HepG2 (cell line): Measurements from ENCODE around the gene ENKUR. TPM values are rescaled to one million over a fixed set of nuclear protein-coding genes. Genes with fewer than 3 reads are reported as not detected.

Experiments
- AGO1 ChIP-seq: fragments of 200-400 bp; formaldehyde crosslinking; IDR thresholded peaks from 2 replicates; pipeline ENCODE4 v1.6.1; 2017; ENCODE audit warnings: mild to moderate bottlenecking, low read depth, low read length, moderate library complexity; ENCODE audit not compliant: poor library complexity, severe bottlenecking
- AKAP8 ChIP-seq: sonication (generic); formaldehyde crosslinking; IDR thresholded peaks from 2 replicates; pipeline ENCODE4 v1.5.1; 2020; ENCODE audit warnings: mild to moderate bottlenecking, missing genetic modification reagents
- ARID2 ChIP-seq: sonication (generic); formaldehyde crosslinking; IDR thresholded peaks from 2 replicates; pipeline ENCODE4 v1.8.1; 2022; ENCODE audit warnings: mild to moderate bottlenecking, missing genetic modification reagents, borderline replicate concordance
- ARNTL ChIP-seq: sonication (generic); formaldehyde crosslinking; IDR thresholded peaks from 2 replicates; pipeline ENCODE4 v1.4.0; 2020; ENCODE audit warnings: mild to moderate bottlenecking, missing genetic modification reagents
- CENPBD1 ChIP-seq: sonication (generic); formaldehyde crosslinking; IDR thresholded peaks from 2 replicates; pipeline ENCODE4 v1.8.0; 2022; ENCODE audit warnings: missing genetic modification reagents, low read depth, mild to moderate bottlenecking, borderline replicate concordance
- CHCHD3 ChIP-seq: sonication (generic); formaldehyde crosslinking; IDR thresholded peaks from 2 replicates; pipeline ENCODE4 v1.8.0; 2022; ENCODE audit warnings: mild to moderate bottlenecking, missing genetic modification reagents, moderate library complexity
- ELF3 ChIP-seq: IDR thresholded peaks from 2 replicates; pipeline ENCODE4 v1.6.1; 2016; ENCODE audit warnings: missing genetic modification reagents, missing compliant biosample characterization
- NFIB ChIP-seq: sonication (generic); formaldehyde crosslinking; IDR thresholded peaks from 2 replicates; pipeline ENCODE4 v1.9.0; 2021; ENCODE audit warnings: missing genetic modification reagents, mild to moderate bottlenecking, borderline replicate concordance
- NFYB ChIP-seq: sonication (generic); formaldehyde crosslinking; IDR thresholded peaks from 2 replicates; pipeline ENCODE4 v1.4.0; 2020; ENCODE audit warnings: missing genetic modification reagents
- NKX3-1 ChIP-seq: sonication (generic); formaldehyde crosslinking; IDR thresholded peaks from 2 replicates; pipeline ENCODE4 v1.5.0; 2020; ENCODE audit warnings: missing genetic modification reagents
- NR0B2 ChIP-seq: sonication (generic); formaldehyde crosslinking; IDR thresholded peaks from 2 replicates; pipeline ENCODE4 v1.4.0; 2020; ENCODE audit warnings: mild to moderate bottlenecking, missing genetic modification reagents
- RXRB ChIP-seq: IDR thresholded peaks from 2 replicates; pipeline ENCODE4 v1.6.1; 2016; ENCODE audit warnings: borderline replicate concordance, missing genetic modification reagents, missing compliant biosample characterization
- XRCC5 ChIP-seq: fragments of 200-400 bp; formaldehyde crosslinking; optimal IDR thresholded peaks from 2 replicates; pipeline ENCODE3; 2017; ENCODE audit warnings: mild to moderate bottlenecking, low read length
- ZBTB1 ChIP-seq: sonication (generic); formaldehyde crosslinking; IDR thresholded peaks from 2 replicates; pipeline ENCODE4 v1.4.0; 2020; ENCODE audit warnings: missing genetic modification reagents, borderline replicate concordance
- ZFP37 ChIP-seq: sonication (generic); formaldehyde crosslinking; IDR thresholded peaks from 2 replicates; pipeline ENCODE4 v1.4.0; 2020; ENCODE audit warnings: missing genetic modification reagents, borderline replicate concordance
- ZFY ChIP-seq: sonication (generic); formaldehyde crosslinking; IDR thresholded peaks from 2 replicates; pipeline ENCODE4 v1.4.0; 2020; ENCODE audit warnings: missing genetic modification reagents
- ZNF292 ChIP-seq: sonication (generic); formaldehyde crosslinking; IDR thresholded peaks from 2 replicates; pipeline ENCODE4 v1.8.1; 2022; ENCODE audit warnings: mild to moderate bottlenecking, low read depth, missing genetic modification reagents, borderline replicate concordance
- ZNF503 ChIP-seq: sonication (generic); formaldehyde crosslinking; IDR thresholded peaks from 2 replicates; pipeline ENCODE4 v1.4.0; 2020; ENCODE audit warnings: missing genetic modification reagents
- ZNF577 ChIP-seq: sonication (generic); formaldehyde crosslinking; IDR thresholded peaks from 2 replicates; pipeline ENCODE4 v1.4.0; 2020; ENCODE audit warnings: mild to moderate bottlenecking, low read depth, missing genetic modification reagents, borderline replicate concordance
- ZNF652 ChIP-seq: IDR thresholded peaks from 2 replicates; pipeline ENCODE4 v1.6.1; 2016; ENCODE audit warnings: low read depth, borderline replicate concordance
- polyA plus RNA-seq, 8 experiments: library from polyadenylated mRNA; depleted of rRNA in 3 of 8; stranded (reverse) in 7 of 8; unstranded in 1 of 8; fragments of >200 nt; fragmentation: Illumina TruSeq in 4 of 8; extraction: Trizol in 4 of 8; gene quantifications; 2 replicates each; pipeline versions ENCODE4 v1.2.1 to v1.2.3, GENCODE V29; 2011 to 2016; ENCODE audit warnings: low read depth in 4 of 8, missing spikeins in 1 of 8, mixed read lengths in 1 of 8; ENCODE audit not compliant: insufficient read depth in 1 of 8
- total RNA-seq, 5 experiments: library from RNA; depleted of rRNA; stranded (reverse); fragments of >200 nt; fragmentation: Illumina TruSeq; extraction: Trizol; gene quantifications; 2 replicates each; pipeline ENCODE4 v1.2.3, GENCODE V29; 2016; ENCODE audit warnings: low read depth in 1 of 5
- TF ChIP-seq, protein P1 (sequence below): sonication (generic); formaldehyde crosslinking; IDR thresholded peaks from 2 replicates; pipeline ENCODE4 v1.4.0; 2020; ENCODE audit warnings: missing genetic modification reagents; ENCODE audit errors: not compliant biosample characterization
- TF ChIP-seq, protein P2 (sequence below): sonication (generic); formaldehyde crosslinking; IDR thresholded peaks from 2 replicates; pipeline ENCODE4 v1.4.0; 2020; ENCODE audit warnings: missing genetic modification reagents, borderline replicate concordance
- TF ChIP-seq, protein P3 (sequence below): sonication (generic); formaldehyde crosslinking; IDR thresholded peaks from 2 replicates; pipeline ENCODE4 v1.9.0; 2021; ENCODE audit warnings: missing genetic modification reagents, mild to moderate bottlenecking, borderline replicate concordance

Gene ENKUR
- total and polyA plus RNA-seq, 2 of the 13 experiments (the other 11 are each of a cell fraction or from before 2014, with no cell fraction given) = 0.15 TPM

GRCh38 chr10:25017154-25017590 lies 1.2 kb upstream of the ENKUR start (continued):
- TF ChIP-seq ZBTB1 (CRISPR knock-in tag) (no peak), ZNF292 (CRISPR knock-in tag) (no peak), CENPBD1 (CRISPR knock-in tag) (peak; percentile 26; the same call in 1 of the 2 replicates), ARNTL (CRISPR knock-in tag) (no peak), NKX3-1 (CRISPR knock-in tag) (no peak), AKAP8 (CRISPR knock-in tag) (no peak), AGO1 (no peak), ELF3 (CRISPR knock-in tag) (0 out of 2 replicates have a peak, but pooled peaks have one; percentile 7), CHCHD3 (CRISPR knock-in tag) (0 out of 2 replicates have a peak, but pooled peaks have one; percentile 2), NFIB (CRISPR knock-in tag) (no peak), ARID2 (CRISPR knock-in tag) (0 out of 2 replicates have a peak, but pooled peaks have one; percentile 48), NR0B2 (no peak), XRCC5 (peak; percentile 53), ZNF577 (no peak), ZNF652 (CRISPR knock-in tag) (no peak), ZFP37 (CRISPR knock-in tag) (no peak; the same call in 1 of the 2 replicates), ZFY (CRISPR knock-in tag) (peak; percentile 29), RXRB (no peak), NFYB (CRISPR knock-in tag) (0 out of 2 replicates have a peak, but pooled peaks have one; percentile 12), ZNF503 (CRISPR knock-in tag) (peak; percentile 6; the same call in 1 of the 2 replicates)
- TF ChIP-seq, protein P1, sequence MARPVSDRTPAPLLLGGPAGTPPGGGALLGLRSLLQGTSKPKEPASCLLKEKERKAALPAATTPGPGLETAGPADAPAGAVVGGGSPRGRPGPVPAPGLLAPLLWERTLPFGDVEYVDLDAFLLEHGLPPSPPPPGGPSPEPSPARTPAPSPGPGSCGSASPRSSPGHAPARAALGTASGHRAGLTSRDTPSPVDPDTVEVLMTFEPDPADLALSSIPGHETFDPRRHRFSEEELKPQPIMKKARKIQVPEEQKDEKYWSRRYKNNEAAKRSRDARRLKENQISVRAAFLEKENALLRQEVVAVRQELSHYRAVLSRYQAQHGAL (CRISPR knock-in tag) = peak; percentile 2
- TF ChIP-seq, protein P2, sequence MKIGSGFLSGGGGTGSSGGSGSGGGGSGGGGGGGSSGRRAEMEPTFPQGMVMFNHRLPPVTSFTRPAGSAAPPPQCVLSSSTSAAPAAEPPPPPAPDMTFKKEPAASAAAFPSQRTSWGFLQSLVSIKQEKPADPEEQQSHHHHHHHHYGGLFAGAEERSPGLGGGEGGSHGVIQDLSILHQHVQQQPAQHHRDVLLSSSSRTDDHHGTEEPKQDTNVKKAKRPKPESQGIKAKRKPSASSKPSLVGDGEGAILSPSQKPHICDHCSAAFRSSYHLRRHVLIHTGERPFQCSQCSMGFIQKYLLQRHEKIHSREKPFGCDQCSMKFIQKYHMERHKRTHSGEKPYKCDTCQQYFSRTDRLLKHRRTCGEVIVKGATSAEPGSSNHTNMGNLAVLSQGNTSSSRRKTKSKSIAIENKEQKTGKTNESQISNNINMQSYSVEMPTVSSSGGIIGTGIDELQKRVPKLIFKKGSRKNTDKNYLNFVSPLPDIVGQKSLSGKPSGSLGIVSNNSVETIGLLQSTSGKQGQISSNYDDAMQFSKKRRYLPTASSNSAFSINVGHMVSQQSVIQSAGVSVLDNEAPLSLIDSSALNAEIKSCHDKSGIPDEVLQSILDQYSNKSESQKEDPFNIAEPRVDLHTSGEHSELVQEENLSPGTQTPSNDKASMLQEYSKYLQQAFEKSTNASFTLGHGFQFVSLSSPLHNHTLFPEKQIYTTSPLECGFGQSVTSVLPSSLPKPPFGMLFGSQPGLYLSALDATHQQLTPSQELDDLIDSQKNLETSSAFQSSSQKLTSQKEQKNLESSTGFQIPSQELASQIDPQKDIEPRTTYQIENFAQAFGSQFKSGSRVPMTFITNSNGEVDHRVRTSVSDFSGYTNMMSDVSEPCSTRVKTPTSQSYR (CRISPR knock-in tag) = no peak
- TF ChIP-seq, protein P3, sequence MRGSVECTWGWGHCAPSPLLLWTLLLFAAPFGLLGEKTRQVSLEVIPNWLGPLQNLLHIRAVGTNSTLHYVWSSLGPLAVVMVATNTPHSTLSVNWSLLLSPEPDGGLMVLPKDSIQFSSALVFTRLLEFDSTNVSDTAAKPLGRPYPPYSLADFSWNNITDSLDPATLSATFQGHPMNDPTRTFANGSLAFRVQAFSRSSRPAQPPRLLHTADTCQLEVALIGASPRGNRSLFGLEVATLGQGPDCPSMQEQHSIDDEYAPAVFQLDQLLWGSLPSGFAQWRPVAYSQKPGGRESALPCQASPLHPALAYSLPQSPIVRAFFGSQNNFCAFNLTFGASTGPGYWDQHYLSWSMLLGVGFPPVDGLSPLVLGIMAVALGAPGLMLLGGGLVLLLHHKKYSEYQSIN (CRISPR knock-in tag) = no peak
